ENCODE measurements around the gene STARD9.
"Not testable (repeated sequence)": the region's sequence is repeated elsewhere in the genome, so short reads cannot be mapped to it uniquely, and the experiment has no call there.

The STARD9 gene

DNA sequence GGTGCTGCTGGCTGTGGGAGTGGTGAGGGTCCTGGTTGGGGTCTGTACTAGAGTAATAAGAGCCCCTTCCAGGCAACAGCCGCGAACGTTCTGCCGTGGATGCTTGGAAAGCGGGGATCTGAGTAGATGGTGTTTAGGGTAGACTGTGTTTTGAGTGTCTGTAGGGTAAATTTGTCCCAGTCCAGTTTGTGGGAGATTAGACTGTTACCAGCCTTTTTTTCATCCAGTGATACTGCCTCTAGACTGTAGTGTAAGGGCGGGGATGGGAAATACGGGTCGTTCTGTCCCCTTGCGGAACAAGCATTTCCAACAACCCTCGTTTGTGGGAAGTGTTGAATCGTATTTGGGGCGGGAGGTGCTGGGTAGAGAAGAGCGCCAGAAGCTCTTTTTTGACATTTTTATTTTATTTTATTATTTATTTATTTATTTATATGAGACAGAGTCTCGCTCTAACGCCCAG lies 26.3 kb upstream of the STARD9 start:
- H3K4me3 ChIP-seq (ENCODE audit: low read depth, low read length) = peak overlapping the region; percentile 100
- no peak for DNase-seq (ENCODE audit: low read depth)
- TF ChIP-seq, protein P1, sequence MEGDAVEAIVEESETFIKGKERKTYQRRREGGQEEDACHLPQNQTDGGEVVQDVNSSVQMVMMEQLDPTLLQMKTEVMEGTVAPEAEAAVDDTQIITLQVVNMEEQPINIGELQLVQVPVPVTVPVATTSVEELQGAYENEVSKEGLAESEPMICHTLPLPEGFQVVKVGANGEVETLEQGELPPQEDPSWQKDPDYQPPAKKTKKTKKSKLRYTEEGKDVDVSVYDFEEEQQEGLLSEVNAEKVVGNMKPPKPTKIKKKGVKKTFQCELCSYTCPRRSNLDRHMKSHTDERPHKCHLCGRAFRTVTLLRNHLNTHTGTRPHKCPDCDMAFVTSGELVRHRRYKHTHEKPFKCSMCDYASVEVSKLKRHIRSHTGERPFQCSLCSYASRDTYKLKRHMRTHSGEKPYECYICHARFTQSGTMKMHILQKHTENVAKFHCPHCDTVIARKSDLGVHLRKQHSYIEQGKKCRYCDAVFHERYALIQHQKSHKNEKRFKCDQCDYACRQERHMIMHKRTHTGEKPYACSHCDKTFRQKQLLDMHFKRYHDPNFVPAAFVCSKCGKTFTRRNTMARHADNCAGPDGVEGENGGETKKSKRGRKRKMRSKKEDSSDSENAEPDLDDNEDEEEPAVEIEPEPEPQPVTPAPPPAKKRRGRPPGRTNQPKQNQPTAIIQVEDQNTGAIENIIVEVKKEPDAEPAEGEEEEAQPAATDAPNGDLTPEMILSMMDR (IDR thresholded peaks at IDR 0.05; ENCODE audit: control insufficient read depth, extremely low read depth, insufficient read depth) = no peak

DNA sequence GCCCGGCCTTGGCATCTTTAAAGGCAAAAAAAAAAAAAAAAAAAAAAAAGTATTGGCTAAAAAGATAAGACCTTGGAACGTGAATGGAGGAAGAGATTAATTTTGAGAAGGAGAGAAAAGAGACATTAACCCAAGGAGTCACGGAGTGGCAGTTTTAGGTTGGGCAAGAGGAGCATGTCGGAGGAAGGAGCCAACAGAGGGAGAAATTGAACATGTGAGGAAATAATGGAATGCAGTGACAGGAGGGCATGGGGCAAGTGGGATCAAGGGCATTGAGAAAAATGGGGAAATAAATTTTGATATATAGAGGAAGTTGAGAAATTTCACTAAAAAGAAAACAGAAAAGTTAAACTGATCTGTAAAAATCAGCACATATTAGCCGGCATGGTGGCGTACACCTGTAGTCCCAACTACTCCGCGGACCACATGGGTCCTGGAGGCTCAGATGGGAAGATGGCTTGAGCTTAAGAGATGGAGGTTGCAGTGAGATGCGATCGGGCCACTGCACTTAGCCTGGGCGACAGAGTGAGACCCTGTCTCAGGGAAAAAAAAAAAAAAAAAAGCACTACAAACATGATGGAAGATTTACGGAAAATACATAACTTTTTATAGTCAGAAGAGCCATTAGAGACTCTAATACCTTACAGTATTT lies 25.5 kb upstream of the STARD9 start:
- TF ChIP-seq, protein P1 (IDR thresholded peaks at IDR 0.05; ENCODE audit: control insufficient read depth, extremely low read depth, insufficient read depth) = no peak
- DNase-seq (ENCODE audit: low read depth) = no peak

DNA sequence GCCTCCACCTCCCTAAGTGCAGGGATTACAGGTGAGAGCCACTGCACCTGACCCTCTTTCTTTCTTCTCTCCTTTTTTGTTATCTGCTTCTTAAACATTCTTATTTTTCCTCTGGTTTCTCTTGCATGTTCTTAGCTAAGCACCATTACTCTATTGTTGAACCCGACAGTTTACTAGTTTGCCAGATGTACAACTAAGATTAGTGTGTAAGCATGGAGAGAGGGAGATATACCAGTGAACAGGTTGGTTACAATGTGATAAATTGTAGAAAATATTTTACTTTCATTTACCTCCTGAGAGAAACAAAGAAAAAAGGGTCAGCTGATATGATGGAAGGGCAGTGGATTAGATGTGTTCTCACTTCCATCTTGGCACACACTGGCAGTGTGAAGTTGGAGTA lies 21.9 kb upstream of the STARD9 start:
- TF ChIP-seq, protein P1 (IDR thresholded peaks at IDR 0.05; ENCODE audit: control insufficient read depth, extremely low read depth, insufficient read depth) = no peak
- DNase-seq (ENCODE audit: low read depth) = no peak
- H3K4me3 ChIP-seq (ENCODE audit: low read depth, low read length) = no peak overlapping the region

More for the DNA sequence above, 25.5 kb upstream of the STARD9 start:
- peak overlapping the region; percentile 100 for H3K4me3 ChIP-seq (ENCODE audit: low read depth, low read length)

DNA sequence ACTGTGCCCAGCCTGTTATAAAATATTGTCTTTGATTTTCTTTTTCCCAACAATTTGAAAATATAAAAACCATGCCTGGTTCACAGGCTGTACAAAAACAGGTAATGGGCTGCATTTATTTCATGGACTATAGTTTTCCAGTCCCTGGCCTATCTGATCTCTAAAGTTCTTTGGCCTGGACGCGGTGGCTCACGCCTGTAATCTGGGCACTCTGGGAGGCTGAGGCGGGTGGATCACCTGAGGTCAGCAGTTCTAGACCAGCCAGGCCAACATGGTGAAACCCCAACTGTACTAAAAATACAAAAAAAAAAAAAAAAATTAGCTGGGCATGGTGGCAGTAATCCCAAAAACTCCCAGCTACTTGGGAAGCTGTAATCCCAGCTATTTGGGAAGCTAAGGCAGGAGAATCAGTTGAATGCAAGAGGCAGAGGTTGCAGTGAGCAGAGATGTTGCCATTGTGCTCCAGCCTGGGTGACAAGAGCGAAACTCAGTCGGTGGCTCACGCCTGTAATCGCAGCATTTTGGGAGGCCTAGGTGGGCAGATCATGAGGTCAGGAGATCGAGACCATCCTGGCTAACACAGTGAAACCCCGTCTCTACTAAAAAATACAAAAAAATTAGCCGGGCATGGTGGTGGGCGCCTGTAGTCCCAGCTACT lies 18.7 kb upstream of the STARD9 start:
- DNase-seq (ENCODE audit: low read depth); H3K4me3 ChIP-seq (ENCODE audit: low read depth, low read length): not testable (repeated sequence)

DNA sequence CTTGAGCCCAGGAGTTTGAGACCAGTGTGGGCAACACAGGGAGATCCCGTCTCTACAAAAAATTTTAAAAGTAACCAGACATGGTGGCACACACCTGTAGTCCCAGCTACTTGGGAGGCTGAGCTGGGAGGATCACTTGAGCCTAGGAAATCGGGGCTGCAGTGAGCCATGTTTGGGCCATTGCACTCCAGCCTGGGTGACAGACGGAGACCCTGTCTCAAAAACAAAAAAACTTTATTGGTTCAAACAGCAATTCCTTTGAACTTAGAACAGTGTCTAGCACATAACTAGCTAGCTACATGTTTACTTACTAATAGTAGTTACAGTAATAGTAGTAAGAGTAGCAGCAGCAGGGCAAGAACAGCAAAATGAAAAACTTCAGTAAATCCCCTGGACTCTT lies 16.7 kb upstream of the STARD9 start:
- no peak for DNase-seq (ENCODE audit: low read depth)
- no peak overlapping the region for H3K4me3 ChIP-seq (ENCODE audit: low read depth, low read length)
- TF ChIP-seq, protein P1 (IDR thresholded peaks at IDR 0.05; ENCODE audit: control insufficient read depth, extremely low read depth, insufficient read depth) = no peak

DNA sequence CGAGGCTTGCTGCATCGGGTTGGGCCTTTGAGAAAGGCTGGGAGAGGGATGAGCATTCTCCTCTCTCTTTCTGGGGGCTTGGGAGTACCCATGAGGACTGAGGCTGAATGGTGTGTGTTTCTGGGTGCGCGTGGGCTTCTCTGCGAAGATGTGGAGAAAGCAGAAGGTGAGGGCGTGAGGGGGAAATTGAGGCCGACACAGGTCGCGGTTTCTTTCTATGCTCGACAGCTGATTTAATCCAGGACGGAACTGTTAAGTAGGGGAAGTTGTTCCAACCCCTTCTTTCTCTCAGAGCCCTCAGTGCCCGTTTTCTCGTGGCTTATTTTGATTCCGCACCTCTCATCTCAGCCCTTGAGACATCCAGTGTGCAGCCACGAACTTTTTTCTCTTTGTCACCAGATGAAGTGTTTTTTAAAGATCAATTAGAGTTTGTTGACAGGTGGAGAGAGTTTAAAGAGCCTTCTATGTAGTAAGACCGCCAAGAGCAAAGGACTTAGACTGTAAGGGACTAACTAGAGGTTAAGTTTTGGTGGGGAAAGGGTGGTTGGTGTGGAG lies 711 bp downstream of the STARD9 start:
- H3K4me3 ChIP-seq (ENCODE audit: low read depth, low read length) = peak overlapping the region; percentile 68
- TF ChIP-seq, protein P1 (IDR thresholded peaks at IDR 0.05; ENCODE audit: control insufficient read depth, extremely low read depth, insufficient read depth) = no peak
- no peak for DNase-seq (ENCODE audit: low read depth)

DNA sequence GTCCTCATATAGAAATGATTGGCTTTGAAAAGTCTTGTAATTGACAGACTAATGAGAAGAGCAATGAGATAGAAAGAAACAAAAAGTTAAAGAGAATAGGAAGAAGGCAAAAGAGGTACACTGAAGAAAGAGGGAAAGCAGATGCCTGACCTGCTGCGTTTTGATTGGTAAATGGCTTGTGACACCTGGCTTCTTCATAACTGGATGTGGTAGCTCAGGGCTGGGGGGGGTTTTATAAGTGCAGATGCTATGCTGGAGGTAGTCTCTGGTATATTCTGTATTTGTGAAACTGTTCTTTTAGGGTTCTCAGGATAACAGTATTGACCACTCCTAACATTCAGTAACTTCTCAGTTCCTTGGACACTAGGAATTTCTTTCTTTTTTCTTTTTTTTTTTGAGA lies 1.4 kb downstream of the STARD9 start:
- H3K4me3 ChIP-seq (ENCODE audit: low read depth, low read length) = no peak overlapping the region
- no peak for DNase-seq (ENCODE audit: low read depth)
- TF ChIP-seq, protein P1 (IDR thresholded peaks at IDR 0.05; ENCODE audit: control insufficient read depth, extremely low read depth, insufficient read depth) = no peak
